ENCODE results near the gene ENGASE.

ENGASE gene

DNA sequence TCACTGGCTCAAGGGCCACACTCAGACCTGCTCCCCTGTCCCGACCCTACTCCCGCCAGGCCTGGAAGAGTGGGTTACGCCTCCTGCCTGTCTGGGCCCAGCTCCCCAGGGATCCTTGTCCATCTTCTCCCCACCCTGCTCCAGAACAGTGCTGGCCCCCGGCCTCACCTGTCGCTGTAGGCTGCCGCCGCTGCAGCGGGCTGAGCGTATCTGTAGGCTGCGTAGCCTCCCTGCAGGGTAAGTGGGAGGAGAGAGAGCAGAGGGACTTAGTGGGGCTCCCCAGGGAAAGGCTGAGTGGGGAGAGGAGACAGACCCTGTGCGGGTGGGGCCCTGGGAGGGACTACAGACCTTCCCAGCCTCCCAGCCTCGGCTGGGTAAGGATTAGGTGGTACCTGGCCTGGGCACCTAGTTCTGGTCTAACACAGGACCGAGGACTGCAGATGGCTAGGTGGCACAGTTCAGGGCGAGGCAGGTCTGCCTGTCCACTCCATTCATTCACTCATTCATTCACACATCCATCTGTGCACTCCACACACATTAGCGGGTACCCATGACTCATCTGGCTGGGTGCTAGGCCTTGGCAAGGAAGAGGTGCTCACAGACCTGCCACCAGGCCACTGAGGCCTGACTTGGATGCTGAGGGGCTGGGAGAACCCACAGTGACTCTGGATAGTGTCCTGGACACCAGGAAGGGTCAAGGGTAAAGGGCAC lies 20.9 kb downstream of the ENGASE start:
- no peak for DNase-seq

DNA sequence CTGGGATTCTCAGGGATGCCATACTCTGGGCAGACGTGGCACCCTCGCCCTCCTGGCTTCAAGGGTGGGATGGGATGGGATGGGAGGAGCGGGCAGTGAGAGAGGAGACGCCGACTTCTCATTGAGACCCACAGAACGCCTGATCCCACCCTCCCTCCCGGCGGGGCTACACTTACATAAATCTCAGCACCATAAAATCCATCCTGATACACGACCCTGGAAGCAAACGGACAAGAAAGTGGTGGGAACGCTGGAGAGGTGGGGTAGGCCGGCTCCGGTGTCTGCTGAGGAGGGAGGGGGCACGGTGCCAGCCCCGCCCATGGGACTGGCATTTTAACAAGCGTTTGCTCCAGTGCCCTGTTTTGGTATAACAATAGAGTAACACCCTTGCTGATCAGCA lies 21.9 kb downstream of the ENGASE start:
- DNase-seq: no peak

DNA sequence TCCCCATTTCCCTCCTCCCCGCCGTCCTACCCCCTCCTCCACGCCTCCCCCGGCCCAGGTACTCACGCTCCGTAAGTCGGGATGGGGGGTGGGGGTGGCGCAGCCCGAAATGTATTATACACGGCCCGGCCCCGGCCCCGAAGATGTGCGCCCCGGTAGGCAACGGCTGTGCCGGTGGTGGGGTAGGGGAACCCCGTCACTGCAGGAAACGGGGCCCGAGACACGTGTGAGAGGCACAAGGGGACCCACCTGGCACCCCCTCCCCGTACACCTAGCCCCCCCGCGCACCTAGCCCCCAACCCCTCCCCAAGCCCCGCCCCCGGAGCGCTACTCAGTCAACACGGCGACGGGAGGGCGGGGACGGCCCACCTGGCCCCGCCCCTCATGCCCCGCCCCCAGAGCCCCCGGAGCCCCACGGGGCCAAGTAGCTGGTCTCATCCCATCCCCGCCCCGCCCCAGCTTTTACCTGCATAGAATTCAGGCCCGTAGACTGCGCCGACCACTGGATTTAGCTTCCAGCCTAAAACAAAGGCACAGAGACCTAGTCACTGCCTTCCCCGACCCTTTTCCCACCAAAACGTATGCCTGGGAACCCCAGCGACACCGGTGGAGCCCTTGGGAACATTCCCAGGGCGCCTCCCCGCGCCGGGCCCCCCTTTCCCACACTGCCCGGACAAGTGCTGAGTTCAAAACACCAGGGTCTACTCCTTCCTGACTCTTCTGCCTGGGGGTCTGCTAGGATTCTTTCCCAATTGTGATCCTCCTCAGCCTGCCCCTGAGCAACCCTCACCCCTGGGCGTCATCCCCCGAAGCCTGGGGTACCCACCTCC lies 22.8 kb downstream of the ENGASE start:
- no peak for DNase-seq

DNA sequence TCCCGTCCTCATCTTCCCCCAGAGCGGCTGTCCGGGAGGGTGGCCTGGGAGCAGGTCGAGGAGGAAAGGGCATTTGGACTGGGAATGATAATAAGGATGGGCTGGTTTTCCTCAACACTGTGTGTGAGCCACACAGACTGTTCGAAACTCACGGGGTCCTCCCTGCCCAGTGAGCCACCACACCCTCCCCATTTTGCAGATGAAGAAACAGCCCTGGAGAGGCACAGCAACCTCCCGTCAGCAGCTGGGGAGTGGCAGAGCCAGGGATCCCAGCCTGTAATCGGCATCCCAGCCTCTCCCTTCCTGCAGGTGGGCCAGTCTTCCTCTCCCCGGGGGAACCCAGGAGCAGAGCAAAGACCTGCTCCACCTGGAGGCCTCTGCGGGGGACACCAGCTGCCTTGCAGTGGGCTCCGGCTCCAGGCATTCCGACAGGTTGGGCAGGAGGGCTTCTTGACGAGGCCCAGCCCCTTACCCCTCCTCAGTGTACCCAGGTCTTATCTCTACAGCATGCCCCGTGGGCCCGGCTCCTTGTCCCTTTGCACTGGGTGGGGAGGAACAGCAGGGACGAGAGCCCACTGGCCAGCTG lies 23.8 kb downstream of the ENGASE start:
- DNase-seq: no peak

DNA sequence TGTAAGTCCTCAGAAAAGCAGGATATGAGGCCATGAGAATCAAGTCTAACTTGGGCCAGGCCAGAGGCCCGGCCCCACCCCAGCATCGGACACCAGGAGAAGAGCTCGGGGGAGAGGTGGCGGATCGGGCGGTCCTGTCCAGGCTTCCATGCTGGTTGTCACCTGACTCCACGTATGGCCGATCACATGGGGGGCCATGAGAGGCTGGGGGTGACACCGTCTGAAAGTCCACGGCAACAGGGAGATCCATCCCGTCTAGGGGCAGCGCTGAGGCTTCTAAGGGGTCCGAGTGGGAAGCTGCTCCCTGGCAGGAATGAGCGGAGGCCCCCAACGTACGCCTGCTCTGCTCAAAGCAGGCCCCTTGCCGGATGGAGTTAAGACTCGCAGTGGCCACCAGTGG lies 25.8 kb downstream of the ENGASE start:
- no peak for DNase-seq

DNA sequence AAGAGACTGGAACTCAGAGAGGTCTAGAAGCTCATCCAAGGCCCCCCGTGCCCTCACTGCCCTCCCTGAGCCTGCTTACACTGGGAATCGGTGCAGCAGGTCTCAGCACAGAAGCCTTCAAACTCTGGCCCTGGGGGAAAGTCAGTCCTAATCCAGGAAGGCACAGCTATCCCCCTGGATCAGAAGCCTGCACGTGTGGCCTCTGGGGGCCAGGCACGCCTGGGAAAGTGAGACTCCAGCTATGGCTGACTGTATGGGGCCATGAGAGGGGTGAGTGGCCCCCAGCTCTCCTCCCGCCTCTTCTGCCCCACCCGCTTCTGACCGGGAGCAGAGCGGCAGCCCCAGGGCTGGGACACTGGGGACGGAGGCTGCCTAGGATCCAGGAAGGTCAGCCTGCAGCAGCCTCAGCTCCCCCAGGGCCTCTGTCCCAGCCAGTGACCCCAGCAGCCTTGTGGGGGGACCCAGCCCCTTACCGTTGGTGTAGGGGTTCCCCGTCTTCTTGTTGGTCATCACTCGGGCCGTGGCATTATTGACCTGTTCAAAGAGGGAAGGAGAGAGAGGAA lies 26.6 kb downstream of the ENGASE start:
- no peak for DNase-seq

DNA sequence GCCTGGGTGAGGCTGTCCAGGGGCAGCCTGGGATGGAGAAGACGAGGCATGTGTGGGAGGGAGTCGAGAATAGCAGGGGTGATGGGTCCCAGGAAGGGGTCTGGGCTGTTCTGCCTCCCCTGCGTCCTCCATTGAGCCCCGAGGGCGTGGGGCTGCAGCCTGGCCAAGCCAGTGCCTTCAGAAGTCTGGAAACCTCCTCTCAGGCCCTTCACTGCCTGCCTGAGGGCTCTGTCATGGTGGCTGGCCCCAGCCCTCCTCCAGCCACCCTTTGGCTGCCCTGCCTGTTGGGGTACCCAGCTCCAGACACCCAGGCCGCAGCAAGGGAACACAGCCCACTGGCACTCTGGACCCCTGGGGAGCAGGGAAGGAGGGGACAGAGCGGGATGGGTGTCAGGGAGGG lies 27.6 kb downstream of the ENGASE start:
- DNase-seq: no peak

DNA sequence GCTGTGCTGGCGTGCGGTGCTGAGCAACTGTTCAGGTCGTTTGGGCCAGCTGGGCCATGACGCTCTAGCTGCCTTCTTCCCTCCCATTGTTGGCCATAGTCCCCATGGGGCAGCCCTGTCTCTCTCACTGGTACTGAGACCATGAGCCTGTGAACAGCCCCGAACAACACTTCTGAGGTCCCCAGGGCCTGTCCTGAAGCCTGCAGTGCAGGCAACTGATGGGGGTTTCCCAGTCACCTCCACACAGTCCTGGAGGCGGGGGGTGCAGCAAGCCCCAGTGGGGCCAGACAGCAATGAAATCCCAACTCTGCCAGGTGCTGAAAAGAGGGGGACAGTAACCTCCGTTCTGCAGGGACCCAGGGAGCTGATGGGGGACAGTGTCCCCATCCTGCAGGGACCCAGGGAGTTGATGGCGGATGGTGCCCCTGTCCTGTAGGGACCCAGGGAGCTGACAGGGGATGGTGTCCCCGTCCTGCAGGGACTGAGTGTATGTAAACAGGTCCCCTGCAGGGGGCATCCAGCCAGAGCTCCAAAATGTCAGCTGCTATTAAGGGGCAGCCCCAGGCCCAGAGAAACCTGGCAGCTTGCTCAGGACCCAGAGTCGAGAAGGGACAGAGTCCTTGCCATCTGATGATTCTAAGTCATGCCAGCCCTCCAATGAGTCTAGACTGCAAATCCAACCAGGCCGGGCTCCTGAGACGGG lies 30.4 kb downstream of the ENGASE start:
- DNase-seq: no peak

DNA sequence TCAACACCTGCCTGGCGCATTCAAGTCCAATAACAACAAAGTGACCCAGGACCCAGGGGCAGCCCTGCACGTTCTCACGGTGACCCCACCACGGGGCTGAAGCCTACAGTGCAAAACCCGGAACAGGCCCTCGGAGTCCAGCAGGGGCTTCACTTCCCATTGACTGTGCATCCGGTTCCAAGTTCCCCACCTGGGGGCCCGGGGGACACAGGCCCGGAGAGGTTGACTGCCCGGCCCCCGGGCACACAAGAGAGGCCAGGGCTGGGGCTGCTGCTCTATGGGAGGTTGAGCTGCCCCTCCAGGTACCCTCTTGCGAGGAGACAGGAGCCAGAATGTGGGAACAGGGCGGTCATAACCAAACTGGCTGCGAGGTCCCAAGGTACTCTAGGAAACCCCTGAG lies 31.3 kb downstream of the ENGASE start:
- DNase-seq: no peak

DNA sequence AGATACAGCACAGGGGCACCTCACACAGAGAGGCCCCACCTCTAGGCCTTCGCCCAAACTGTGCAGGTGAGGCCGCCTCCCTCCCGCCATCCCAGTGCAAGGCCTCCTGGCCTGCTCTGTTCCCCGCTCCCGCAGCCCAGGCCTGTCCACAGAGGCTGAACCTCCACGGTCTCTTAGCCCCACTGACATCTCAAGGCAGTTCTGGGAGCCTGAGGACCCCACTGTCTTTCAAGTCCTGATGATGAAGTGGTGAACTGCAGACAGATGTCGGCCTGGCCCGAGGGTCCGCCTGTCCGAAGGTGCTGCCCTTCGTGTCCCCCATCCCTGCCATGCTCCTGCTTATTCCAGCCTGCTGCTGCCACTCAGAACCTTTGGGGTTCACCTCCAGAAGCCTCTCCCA lies 32.3 kb downstream of the ENGASE start:
- no peak for DNase-seq

DNA sequence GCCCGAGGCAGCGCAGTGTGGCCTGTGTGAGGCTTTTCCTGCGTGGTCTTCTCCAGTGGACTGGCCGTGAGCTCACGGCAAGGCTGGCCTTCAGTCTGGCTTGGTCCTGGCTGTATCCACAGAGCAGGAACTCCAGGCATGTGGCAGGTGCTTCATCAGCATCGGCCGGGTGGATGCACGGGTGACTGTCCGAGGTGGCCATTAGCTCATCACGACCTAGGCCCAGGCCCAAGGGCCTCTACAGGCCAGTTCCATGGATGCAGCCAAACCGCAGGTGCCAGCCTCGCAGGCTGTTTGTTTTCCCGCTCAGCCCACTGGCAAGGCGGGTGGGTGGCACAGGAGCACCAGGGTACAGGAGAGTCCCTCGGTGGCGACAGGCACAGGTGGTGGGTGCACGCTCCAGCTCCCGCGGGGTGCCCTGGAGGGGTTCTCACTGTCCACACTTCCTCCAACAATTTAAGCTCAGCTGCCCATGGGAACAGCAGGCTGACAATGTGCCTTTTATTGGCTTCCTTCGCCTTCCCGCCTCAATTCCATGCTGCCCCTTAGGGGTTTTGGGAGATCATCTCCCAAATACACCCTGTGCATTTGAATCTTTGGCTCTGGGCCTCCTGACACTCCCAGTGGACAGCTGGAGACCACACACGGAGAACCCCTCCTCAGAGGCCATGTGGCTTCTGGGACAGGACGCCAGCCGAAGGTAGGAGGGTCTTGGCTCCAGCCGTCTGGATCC lies 33.0 kb downstream of the ENGASE start:
- DNase-seq: no peak

DNA sequence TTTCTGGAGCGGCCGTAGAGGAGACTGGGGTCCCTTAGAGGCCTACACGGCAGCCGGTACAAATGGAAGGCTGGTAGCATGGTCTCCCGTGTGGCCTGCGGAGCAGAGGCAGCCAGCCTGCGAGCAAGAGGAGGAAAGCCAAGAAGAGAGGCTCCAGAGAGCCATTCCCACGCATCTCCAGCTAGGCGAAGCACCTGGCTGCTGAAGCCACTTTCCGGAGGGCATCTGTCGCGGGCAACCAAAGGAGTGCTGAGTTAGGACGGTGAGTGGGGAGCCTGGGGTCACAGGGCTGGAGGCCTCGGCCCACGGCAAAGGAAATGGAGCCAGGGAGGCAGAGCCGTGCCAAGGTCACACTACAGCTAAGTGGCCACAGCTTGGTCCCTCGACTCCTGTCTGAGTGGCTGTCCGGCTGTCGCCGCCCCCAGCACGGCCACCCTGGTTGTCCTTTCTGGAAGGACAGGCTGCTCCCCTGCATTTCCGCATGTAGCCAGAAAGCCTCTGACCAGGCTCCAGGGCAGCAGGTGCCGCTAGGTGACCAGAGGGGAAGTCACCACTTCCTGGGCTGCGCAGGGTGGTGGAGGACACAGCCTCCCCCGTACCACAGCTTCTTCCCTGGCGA lies 33.7 kb downstream of the ENGASE start:
- no peak for DNase-seq

DNA sequence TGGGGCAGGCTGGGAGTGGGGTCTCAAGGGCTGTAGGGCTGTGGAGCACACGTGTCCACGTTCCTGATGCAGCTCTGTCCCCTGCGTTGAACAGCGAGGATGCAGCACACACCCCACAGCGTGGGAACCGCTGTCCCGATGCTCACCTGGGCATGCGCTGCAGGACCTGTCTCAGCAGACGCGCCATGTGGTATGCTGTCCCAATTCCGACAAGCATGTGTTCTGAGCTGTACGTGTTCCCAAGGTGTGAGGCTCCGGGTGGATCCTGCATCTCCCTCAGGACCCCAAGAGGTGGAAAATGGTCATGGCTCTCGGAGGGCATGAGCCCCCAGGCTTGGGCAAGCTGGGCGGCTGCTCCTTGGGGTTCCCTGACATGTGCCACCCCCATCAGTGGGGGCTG lies 34.2 kb downstream of the ENGASE start:
- DNase-seq: no peak

DNA sequence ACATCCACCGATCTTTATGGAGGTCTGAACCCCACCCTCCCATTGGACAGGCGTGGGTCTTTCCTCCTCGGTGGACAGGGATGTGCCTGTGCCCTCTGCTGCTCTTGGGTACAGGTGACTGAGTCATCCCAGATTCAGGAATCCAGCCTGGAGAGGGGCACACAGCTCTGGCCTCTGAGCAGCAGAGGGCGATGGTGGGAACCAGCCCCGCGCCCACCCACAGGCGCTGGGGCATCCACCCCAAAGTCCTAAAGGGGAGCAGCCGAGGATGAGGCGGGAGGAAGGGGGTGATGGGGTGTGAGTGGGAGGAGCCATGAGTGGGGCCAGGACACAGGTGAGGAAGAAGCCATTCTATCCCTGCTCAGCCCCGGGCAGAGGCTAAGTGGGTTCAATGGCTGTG lies 35.0 kb downstream of the ENGASE start:
- no peak for DNase-seq

DNA sequence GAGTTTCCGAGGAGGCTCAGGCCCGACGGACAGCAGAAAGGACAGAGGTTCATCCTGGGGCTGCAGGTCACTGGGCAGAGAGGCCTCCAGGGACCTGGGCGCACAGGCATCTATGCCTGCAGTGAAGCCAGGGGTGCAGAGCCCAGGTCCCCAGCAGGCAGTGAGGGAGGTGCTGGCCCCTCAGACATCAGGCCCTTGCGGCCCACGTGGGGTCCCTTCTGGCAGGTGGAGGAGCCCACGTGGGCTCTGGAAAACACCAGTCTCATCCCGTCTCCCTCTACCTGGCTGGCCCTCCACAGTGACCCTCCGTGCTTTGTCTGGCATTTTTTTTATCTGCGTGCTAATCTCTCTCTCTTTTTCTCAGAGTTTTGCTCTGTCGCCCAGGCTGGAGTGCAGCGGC lies 36.5 kb downstream of the ENGASE start:
- no peak for DNase-seq

DNA sequence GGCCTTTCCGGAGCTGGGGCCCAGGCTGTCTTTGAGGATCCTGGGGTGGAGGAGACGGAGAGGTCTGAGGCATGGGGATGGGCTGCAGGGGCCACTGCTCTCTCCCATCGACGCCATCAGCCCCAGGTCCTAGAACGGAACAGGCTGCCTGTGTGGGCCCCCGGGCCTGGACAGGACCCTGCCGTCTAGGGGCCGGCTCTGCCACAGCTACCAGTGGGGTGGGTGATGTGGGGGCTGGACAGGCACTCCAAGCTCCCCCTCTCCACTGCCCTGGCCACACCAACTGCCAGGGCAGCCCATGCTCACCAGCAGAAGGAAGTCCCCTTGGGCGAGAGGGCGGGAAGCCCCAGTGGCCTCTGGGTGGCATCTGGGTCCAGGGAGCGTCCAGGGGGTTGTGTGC lies 37.8 kb downstream of the ENGASE start:
- DNase-seq: no peak

DNA sequence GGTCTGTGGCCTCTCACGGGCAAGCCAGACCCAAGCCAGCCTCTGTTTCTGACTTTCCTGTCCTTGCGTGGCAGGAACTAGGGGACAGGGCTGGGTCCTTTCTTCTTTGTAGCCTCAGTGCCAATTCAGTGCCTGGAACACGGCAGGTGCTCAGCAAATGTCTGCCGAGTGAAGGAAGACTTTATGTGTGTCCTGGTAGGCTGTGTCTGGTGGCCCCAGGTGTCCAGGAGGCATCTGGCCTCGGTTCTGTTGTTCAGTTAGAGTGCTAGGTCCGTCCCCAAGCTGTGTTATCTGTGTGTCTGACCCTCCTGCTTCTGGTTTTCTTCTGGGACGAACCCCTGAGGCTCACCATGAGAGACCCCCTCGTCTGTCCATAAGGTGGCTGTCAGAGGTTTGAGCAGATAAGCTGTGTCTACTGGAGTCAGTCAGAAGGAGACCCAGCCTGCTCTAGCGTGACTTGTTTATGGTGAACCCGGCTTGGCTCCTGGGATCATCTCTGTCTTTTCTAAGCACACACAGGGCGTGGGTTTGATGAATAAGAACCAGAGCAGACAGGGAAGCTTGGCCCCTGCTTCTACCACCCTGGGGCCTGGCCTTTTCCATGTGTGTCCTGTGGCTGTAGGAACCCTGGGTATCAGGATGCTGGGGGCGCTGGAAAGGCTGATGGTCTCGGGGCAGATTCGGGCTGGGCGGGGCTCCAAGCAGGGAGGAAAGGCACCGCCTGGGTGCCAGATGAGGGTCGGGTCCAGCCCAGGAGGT lies 39.3 kb downstream of the ENGASE start:
- no peak for DNase-seq

DNA sequence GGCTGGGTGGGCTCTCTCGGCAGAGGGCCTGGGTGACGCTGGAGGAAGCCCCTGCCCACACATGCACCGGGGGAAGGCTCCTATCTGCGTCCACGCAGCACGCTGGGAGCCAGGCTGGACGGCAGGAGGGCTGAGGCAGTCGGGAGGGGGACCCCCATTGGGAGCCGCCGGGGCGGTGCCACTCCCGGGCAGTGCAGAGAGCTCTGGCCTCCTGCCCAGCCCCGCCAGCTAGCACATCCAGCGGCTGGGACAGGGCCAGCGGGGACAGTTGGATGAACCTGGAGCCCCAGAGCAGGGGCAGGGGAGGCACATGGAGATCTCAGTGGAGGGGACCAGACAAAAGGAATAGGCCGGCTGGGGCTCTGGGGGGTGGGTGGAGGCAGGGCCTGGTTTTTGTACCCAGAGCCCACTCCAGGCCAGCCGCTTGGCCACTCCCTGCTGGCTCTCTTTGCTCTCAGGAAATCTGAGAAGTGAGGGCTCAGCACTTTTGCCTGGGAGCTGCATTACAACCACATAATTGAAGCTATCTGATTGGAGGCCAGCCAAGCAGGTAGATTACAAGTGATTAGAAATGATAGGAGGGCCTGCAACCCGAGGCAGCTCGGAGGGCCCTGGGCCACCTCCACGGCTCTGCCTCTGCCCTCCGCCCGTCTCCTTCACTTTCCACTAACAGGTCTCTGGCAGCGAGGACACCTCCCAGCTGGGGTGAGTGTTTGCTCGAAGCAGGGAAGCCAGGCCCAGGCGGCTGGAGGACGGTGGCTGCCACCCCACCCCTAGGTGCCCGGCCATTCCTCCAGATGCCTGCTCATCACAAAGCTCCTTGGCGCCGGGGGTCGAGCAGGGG lies 40.1 kb downstream of the ENGASE start:
- no peak for DNase-seq

DNA sequence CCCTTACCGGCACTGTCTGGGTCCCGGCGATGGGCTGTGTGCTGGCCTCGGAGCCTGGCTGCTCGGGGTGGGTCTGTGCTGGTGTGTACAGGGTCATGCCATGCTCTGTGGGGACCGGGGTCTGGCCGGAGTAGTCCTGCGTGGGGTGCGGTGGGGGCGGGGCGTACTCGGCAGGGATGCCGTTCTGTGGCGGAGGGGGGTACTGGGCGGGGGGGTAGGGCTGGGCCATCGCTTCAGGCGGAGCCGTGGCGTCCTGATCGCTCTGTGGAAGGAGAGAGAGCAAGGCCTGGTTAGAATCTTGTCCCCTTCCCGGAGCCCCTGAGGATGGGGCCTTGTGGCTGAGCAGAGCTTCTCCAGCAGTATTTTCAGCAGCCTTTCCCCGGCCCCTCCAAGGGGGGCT lies 40.9 kb downstream of the ENGASE start:
- DNase-seq: no peak
